Kasumi-1 (cell line): ENCODE data around the gene SLC12A7.
"Not testable (repeated sequence)": the region's sequence is repeated elsewhere in the genome, so short reads cannot be mapped to it uniquely, and the experiment has no call there.

ENCODE experiments used
- DNase-seq, 2 experiments: peaks; one replicate each; lab custom pipeline; 2025; lab: John Stamatoyannopoulos, UW

SLC12A7 gene

GRCh38 chr5:1140818-1141189 lies 28.9 kb upstream of the SLC12A7 start:
- DNase-seq = no peak

DNA sequence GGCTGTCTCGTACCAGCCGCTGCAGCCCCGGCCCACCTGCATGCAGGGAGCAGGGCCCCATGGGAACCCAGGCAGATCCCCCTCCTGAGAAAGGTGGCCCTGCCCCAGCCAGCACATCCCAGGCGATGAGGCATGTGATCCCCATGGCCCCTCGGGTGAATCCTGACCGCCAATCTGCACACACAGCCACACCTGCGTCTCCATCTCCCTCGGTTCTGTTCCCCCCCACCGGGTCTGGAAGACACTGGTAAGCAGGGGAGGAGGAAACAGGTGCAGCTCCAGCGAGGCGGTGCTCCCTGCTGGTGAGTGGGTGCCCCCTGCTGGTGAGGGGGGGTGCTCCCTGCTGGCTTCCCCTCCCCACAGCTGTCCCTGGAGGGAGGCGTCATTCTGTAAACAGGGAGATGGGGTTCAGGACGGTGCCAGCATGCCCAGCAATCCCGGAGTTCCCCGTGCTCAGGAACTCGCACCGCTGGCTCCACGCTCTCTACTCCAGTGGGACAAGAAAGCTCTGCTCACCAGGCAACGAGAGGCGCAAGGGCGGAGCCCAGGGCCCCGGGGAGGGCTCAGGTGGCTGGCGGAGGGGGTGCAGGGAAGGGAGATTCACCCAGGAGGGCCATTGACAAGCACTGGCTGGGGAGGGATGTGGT lies 28.4 kb upstream of the SLC12A7 start:
- DNase-seq = peak; percentile 43 to 58

- DNase-seq = no peak
These were observed 27.7 kb upstream of the SLC12A7 start for GRCh38 chr5:1139331-1140170.

DNA sequence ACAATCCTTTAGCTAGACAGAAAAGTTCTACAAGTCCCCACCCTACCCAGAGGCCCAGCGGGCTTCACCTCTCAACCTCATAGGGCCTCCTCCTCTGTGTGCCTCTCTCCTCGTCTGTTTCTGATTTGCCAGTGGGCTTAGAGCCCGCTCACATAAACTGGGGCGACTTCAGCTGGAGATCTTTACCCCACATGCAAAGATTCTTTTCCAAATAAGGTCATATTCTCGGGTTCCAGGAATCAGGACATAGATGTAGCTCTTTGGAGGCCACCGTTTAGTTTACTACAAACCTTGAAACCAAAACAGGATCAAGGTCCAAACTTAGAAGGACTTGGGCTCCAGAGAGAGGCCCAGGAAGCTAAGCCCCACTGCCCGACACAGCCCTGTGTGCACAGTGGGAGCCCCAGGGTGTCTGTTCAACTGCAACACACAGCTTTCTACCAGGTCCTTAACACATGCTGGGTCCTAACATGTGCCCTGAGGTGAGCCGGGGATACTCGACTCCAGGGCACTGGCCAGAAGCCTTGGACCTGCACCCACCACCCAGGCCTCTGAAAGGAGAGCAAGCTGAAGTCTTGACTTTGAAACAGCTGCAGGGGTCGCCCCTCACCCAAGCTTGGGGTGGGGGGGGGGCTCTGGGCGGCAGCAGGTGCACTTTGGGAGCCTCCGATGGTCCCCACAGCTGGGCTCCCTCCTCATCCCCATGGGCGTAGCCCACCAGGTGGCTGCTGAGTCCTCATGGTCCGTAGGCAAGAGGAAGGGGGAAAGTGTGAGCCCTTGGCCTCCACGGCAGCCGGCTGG lies 26.8 kb upstream of the SLC12A7 start:
- DNase-seq = no peak

- DNase-seq = no peak
These were observed 25.9 kb upstream of the SLC12A7 start for GRCh38 chr5:1137567-1138444.

- no peak for DNase-seq
These were observed 25.0 kb upstream of the SLC12A7 start for GRCh38 chr5:1136814-1137213.

- no peak for DNase-seq
These were observed 24.0 kb upstream of the SLC12A7 start for GRCh38 chr5:1135696-1136525.

- no peak for DNase-seq
These were observed 22.6 kb upstream of the SLC12A7 start for GRCh38 chr5:1134478-1134877.

DNA sequence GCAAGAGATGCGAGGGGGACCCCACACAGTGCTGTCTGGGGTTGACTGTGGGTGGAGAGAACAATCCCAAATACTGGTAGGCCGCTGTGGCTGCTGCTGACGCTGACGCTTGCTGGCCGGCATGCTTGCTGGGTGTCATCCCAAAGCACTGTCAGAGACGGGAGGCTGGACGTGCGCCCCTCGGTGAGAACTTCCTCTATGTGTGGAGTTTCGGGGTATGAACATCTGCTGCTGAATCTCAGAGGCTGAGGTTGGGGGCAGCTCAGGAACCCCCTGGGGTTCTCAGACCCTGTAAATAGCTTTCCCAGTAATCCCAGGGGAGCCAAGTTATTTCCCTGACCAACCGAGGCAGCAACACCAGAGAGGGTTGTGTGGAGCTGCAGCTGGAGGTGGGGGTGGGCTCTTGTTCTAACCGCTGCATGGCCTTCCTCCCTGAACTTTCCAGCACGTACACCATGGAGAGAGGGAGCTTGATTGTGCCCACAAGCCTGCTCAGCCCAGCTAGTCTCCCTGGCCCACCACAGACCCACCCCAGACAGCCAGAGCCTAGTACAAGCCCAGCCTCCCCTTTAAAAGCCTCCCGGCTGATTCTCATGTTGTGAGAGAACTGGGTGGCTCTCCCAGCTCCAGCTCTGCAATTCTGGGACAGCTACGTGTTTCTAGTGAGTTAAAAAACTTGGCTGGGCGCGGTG lies 21.8 kb upstream of the SLC12A7 start:
- DNase-seq = no peak

DNA sequence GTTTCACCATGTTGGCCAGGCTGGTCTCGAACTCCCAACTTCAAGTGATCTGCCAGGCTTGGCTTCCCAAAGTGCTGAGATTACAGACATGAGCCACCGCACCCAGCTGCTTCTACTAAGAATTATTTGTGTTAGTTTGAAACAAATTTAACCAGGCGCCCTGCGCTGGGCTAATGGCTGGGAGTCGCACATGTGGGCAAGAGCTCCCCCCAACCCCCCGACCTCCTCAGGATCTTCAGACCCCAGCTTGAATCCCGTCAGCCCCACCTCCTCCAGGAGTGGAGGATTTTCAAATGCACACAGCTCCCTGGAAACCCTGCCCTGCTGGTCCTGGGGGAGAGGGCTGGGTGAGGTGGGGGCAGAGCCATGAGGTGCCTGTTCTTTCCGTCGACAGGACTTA lies 21.2 kb upstream of the SLC12A7 start:
- no peak for DNase-seq

GRCh38 chr5:1132570-1132969 lies 20.7 kb upstream of the SLC12A7 start:
- no peak for DNase-seq

GRCh38 chr5:1131726-1132125 lies 19.9 kb upstream of the SLC12A7 start:
- no peak for DNase-seq

DNA sequence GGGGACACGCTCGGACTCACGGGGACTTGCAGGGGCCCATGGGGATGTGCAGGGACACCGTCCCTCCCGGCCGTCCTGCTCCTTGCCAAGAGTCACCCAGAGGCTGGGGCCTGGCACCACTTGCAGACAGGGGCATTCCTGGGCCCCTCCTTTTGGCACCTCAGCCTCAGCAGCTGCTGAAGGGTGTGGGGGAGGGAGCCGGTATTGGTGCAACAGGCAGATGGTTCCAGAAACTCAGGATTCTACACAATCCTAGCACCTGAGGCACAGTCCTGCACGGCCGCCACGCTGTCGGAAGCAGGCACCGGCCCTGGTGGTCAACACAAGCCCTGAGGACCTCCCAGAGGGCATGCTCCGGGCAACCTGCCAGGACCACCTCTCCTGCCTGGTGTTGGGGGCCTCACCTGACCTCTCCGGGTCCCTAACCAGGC lies 19.3 kb upstream of the SLC12A7 start:
- no peak for DNase-seq

GRCh38 chr5:1130218-1130946 lies 18.5 kb upstream of the SLC12A7 start:
- no peak for DNase-seq

DNA sequence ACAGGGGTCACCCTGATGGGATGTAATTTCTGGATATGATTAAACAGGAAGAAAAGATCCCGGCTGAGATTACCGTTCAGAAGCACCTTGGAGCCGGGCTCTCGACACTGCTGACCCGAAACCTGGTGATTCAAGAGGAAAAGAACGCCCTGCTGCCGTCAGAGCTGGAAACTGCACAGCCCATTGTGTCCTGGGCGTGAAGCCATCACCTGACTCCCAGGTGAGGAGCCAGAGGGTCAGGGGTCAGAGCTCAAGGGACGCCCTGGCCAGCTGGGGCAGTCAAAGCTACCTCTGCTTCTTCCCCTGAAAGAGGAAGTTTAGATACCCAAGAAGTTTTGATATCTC lies 17.8 kb upstream of the SLC12A7 start:
- DNase-seq = no peak

DNA sequence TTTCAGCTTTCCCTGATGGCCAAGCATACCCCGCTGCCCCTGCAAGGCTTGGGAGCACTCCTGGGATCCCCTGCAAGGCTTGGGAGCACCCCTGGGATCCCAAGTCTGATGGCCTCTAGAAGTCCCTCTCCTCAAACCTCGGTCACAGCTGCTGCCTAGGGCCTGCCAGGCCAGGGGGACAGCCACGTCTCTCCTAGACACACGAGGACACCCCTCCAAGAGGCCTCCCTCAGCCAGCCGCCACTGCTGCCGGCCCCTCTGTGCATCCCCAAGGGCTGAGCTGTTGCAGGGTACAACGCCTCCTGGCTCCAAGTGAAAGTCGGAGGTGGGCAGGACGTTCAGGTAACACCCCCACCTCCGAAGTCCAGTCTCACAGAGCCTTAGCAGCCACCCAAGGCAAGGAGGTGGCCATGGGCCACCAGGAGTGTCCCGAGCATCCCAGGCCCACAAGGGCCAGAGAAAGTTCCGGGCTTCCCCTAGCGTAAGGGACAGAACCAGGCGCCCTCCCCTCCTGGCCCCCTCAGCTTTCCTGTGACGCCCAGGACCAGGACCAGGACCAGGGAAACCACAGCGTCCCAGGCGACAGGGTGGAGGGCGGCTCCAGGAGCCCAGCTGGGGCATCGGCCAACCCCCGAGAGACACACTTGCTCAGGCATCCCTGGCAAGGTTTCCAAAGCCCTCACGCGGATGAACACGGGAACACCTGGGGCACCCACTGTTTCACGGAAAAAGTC lies 17.3 kb upstream of the SLC12A7 start:
- DNase-seq = no peak

DNA sequence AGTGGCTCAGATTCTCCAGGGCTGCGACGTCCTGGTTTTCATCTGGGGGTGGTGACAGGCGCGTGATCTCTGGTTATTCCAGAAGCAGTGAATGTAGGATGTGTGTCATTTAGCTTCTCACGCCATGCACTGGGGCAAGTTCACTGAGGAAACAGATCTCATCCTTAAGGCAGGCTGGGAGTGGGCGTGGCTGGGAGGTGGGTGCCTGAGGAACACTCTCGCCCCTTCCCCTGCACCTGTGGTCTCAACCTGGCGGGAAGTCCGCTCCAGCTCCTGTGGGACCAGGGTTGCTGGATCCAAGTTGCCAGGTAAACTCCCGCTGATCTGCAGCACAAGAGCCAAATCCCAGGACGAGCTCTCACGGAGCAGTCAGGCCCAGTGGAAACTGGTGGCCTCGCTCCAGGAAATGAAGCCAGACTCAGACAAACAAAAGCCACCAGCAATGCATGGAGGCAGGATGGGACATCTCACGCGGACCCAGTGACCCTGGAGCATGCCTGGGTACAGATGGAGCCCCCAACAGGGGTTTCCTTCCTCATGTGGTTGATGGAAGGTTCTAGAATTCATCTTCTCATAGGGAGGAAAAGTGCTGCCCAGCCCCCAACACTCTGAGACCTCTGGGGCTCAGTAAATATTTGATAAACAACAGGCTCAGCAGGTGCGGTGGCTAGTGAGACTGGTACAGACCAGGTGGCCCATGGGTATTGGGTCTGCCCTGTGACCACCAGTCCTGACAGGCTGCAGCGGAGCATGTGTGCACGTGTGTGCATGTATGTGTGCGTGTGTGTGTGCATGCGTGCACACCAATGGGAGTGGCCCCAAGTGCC lies 16.3 kb upstream of the SLC12A7 start:
- no peak for DNase-seq

DNA sequence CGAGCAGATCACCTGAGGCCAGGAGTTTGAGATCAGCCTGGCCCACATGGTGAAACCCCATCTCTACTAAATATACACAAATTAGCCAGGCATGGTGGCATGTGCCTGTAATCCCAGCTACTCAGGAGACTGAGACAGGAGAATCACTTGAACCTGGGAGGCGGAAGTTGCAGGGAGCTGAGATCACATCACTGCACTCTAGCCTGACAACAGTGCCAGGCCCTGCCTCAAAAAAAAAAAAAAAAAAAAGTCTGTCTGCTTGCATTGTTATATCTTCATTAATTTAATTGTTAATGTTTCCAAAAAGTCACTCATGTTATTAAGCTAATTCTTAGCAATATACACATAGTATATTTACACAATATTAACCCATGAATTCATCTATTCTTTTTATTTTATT lies 13.8 kb upstream of the SLC12A7 start:
- DNase-seq = not testable (repeated sequence)
